CD4-positive, alpha-beta T cell treated with Interleukin-4 for 1 hour (primary cell): ENCODE measurements around the gene NDUFS4.
"Not testable (repeated sequence)": the region's sequence is repeated elsewhere in the genome, so short reads cannot be mapped to it uniquely, and the experiment has no call there.

Experiments used
- DNase-seq, 2 donors: peaks; one replicate each; pipeline ENCODE4 v3.0.0-alpha.2; 2020 to 2022

The NDUFS4 gene

GRCh38 chr5:53575831-53576230 lies 15.4 kb downstream of the NDUFS4 start:
- no peak for DNase-seq

GRCh38 chr5:53576674-53577073 lies 16.2 kb downstream of the NDUFS4 start:
- no peak for DNase-seq

GRCh38 chr5:53578854-53579253 lies 18.4 kb downstream of the NDUFS4 start:
- DNase-seq = no peak

GRCh38 chr5:53580547-53580946 lies 20.1 kb downstream of the NDUFS4 start:
- no peak for DNase-seq

GRCh38 chr5:53582225-53582624 lies 21.8 kb downstream of the NDUFS4 start:
- DNase-seq = no peak

GRCh38 chr5:53590759-53591158 lies 30.3 kb downstream of the NDUFS4 start:
- no peak for DNase-seq

- no peak for DNase-seq
These were observed 34.0 kb downstream of the NDUFS4 start for GRCh38 chr5:53594419-53594818.

- DNase-seq = no peak
These were observed 37.5 kb downstream of the NDUFS4 start for GRCh38 chr5:53597894-53598293.

- DNase-seq = no peak
These were observed 41.1 kb downstream of the NDUFS4 start for GRCh38 chr5:53601570-53601969.

- no peak for DNase-seq
These were observed 42.7 kb downstream of the NDUFS4 start for GRCh38 chr5:53603009-53603687.

GRCh38 chr5:53604309-53604708 lies 43.9 kb downstream of the NDUFS4 start:
- no peak for DNase-seq

GRCh38 chr5:53607886-53608285 lies 47.4 kb downstream of the NDUFS4 start:
- no peak for DNase-seq

GRCh38 chr5:53608897-53609296 lies 48.5 kb downstream of the NDUFS4 start:
- DNase-seq = not testable (repeated sequence)

- no peak for DNase-seq
These were observed 52.6 kb downstream of the NDUFS4 start for GRCh38 chr5:53613061-53613460.

GRCh38 chr5:53613536-53613935 lies 53.1 kb downstream of the NDUFS4 start:
- DNase-seq = no peak

- DNase-seq = no peak
These were observed 54.0 kb downstream of the NDUFS4 start for GRCh38 chr5:53614376-53614885.

GRCh38 chr5:53616939-53617549 lies 56.6 kb downstream of the NDUFS4 start:
- no peak for DNase-seq

GRCh38 chr5:53631251-53631650 lies 70.8 kb downstream of the NDUFS4 start:
- no peak for DNase-seq

GRCh38 chr5:53642061-53642460 lies 81.6 kb downstream of the NDUFS4 start:
- DNase-seq = no peak

GRCh38 chr5:53643445-53643844 lies 83.0 kb downstream of the NDUFS4 start:
- no peak for DNase-seq

GRCh38 chr5:53645078-53645477 lies 84.6 kb downstream of the NDUFS4 start:
- DNase-seq = no peak

- DNase-seq = no peak
These were observed 88.9 kb downstream of the NDUFS4 start for GRCh38 chr5:53649352-53649751.

- DNase-seq = not testable (repeated sequence)
These were observed 100.1 kb downstream of the NDUFS4 start for GRCh38 chr5:53660573-53660972.

- not testable (repeated sequence) for DNase-seq
These were observed 104.9 kb downstream of the NDUFS4 start for GRCh38 chr5:53665313-53665712.

- DNase-seq = no peak
These were observed 107.2 kb downstream of the NDUFS4 start for GRCh38 chr5:53667621-53668020.
